MM.1S (cell line): ENCODE results near the gene APOBEC3B.

Experiments
- DNase-seq: peaks from one replicate; pipeline ENCODE4 v3.0.0-alpha.2; 2015
- H2AFZ ChIP-seq: fragments of 300-600 bp; sonication (generic); 2 replicates; pipeline ENCODE4 v1.6.0; 2016; ENCODE audit warnings: antibody characterized with exemption, low read length
- H3F3A ChIP-seq: fragments of 300-600 bp; sonication (generic); 2 replicates; pipeline ENCODE4 v1.6.1; 2016; ENCODE audit warnings: mild to moderate bottlenecking, antibody characterized with exemption, low read length, moderate library complexity, mixed read lengths; ENCODE audit not compliant: insufficient read depth
- H3K27ac ChIP-seq: fragments of 300-600 bp; sonication (generic); 2 replicates; pipeline ENCODE4 v1.5.1; 2016; ENCODE audit warnings: mild to moderate bottlenecking, low read length
- H3K27me3 ChIP-seq: fragments of 300-600 bp; sonication (generic); replicated peaks from 2 replicates; pipeline ENCODE4 v1.6.0; 2016; ENCODE audit warnings: low read length; ENCODE audit not compliant: insufficient read depth
- H3K36me3 ChIP-seq: fragments of 300-600 bp; sonication (generic); replicated peaks from 2 replicates; pipeline ENCODE4 v1.6.1; 2016; ENCODE audit warnings: mild to moderate bottlenecking, low read length, mixed read lengths; ENCODE audit not compliant: insufficient read depth
- H3K4me1 ChIP-seq: fragments of 300-600 bp; sonication (generic); 2 replicates; pipeline ENCODE4 v1.6.1; 2016; ENCODE audit warnings: low read length, mixed read lengths
- H3K4me2 ChIP-seq: fragments of 300-600 bp; sonication (generic); 2 replicates; pipeline ENCODE4 v1.6.0; 2016; ENCODE audit warnings: low read depth, low read length
- H3K4me3 ChIP-seq: fragments of 300-600 bp; sonication (generic); 2 replicates; pipeline ENCODE4 v1.5.1; 2016; ENCODE audit warnings: low read length, mixed read lengths
- H3K79me2 ChIP-seq: fragments of 300-600 bp; sonication (generic); 2 replicates; pipeline ENCODE4 v1.6.1; 2016; ENCODE audit warnings: mixed run types, low read length, mixed read lengths
- H3K9ac ChIP-seq: fragments of 300-600 bp; sonication (generic); 2 replicates; pipeline ENCODE4 v1.6.1; 2016; ENCODE audit warnings: low read length, mixed read lengths
- H3K9me2 ChIP-seq: fragments of 300-600 bp; sonication (generic); replicated peaks from 2 replicates; pipeline ENCODE4 v1.6.1; 2016; ENCODE audit warnings: mild to moderate bottlenecking, low read length, mixed read lengths; ENCODE audit not compliant: insufficient read depth
- H3K9me3 ChIP-seq: fragments of 300-600 bp; sonication (generic); replicated peaks from 2 replicates; pipeline ENCODE4 v1.6.1; 2016; ENCODE audit warnings: mild to moderate bottlenecking, low read length, mixed read lengths; ENCODE audit not compliant: insufficient read depth
- H4K20me1 ChIP-seq: fragments of 300-600 bp; sonication (generic); 2 replicates; pipeline ENCODE4 v1.6.1; 2016; ENCODE audit warnings: mild to moderate bottlenecking, low read length, moderate library complexity, mixed read lengths; ENCODE audit not compliant: insufficient read depth
- EZH2 ChIP-seq: fragments of 300-600 bp; sonication (generic); optimal IDR thresholded peaks from 2 replicates; pipeline ENCODE3; 2017; ENCODE audit warnings: low read depth, mild to moderate bottlenecking, antibody characterized with exemption, low read length, mixed read lengths
- EZH2phosphoT487 ChIP-seq: fragments of 300-600 bp; sonication (generic); IDR thresholded peaks from 2 replicates; pipeline ENCODE4 v1.6.1; 2018; ENCODE audit warnings: antibody characterized with exemption, low read length
- TF ChIP-seq, protein P1 (sequence below): fragments of 300-600 bp; sonication (generic); IDR thresholded peaks from 2 replicates; pipeline ENCODE4 v1.5.1; 2016; ENCODE audit warnings: antibody characterized with exemption, low read length, mixed read lengths

Gene APOBEC3B

DNA sequence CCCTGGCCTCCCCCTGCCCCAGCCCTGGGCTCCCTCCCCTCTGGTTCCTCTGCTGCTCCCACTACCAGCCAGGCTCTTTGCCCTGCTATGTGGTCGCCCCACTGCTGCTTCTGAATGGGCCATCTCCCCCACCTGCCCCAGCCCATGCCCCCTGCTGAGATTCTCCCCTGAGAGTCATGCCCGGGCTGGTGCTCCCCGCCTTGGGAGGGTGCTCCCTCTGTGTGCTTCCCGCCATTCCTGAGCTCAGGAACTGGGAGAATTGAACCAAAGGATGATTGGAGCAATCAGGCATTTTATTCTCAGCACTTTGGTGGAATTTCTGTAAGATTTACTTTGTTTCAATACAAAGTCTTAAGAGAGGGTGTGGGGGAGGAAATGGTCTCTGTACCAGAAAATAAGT is 45.6 kb downstream of the APOBEC3B start:
- peaks cover 46% of the 10 kb centered on the region for H3K79me2 ChIP-seq
- H3F3A ChIP-seq: peaks cover 15% of the 10 kb centered on the region
- no peak overlapping the region for H3K4me2 ChIP-seq
- H3K27me3 ChIP-seq: no peaks in the 10 kb centered on the region
- no peaks in the 10 kb centered on the region for H4K20me1 ChIP-seq
- H3K27ac ChIP-seq: no peak overlapping the region
- no peaks in the 10 kb centered on the region; the same call in 1 of the 2 replicates for H3K36me3 ChIP-seq
- no peak for TF ChIP-seq EZH2phosphoT487
- TF ChIP-seq EZH2: no peak
- TF ChIP-seq, protein P1, sequence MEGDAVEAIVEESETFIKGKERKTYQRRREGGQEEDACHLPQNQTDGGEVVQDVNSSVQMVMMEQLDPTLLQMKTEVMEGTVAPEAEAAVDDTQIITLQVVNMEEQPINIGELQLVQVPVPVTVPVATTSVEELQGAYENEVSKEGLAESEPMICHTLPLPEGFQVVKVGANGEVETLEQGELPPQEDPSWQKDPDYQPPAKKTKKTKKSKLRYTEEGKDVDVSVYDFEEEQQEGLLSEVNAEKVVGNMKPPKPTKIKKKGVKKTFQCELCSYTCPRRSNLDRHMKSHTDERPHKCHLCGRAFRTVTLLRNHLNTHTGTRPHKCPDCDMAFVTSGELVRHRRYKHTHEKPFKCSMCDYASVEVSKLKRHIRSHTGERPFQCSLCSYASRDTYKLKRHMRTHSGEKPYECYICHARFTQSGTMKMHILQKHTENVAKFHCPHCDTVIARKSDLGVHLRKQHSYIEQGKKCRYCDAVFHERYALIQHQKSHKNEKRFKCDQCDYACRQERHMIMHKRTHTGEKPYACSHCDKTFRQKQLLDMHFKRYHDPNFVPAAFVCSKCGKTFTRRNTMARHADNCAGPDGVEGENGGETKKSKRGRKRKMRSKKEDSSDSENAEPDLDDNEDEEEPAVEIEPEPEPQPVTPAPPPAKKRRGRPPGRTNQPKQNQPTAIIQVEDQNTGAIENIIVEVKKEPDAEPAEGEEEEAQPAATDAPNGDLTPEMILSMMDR: no peak
- no peak overlapping the region for H2AFZ ChIP-seq
- H3K4me3 ChIP-seq: no peak overlapping the region
- H3K4me1 ChIP-seq: peaks cover 21% of the 10 kb centered on the region
- no peaks in the 10 kb centered on the region for H3K9me3 ChIP-seq
- no peak for DNase-seq
- H3K9me2 ChIP-seq: no peaks in the 10 kb centered on the region
- H3K9ac ChIP-seq: no peak overlapping the region

DNA sequence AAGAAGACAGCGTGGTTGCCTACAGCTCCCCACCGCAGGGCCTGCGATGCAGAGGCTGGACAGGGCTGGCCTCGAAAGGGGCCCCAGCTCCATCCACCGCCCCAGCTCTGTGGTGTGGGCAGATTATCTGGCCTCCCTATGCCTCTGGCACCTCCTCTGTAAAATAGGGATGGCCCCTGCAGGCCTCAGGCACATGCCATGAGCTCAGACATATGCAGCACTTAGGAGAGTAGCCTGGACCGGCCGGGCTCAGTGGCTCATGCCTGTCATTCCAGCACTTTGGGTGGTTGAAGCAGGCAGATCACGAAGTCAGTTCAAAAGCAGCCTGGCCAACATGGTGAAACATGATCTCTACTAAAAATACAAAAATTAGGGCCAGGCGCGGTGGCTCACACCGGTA is 46.1 kb downstream of the APOBEC3B start:
- Histone ChIP-seq H4K20me1 (no peaks in the 10 kb centered on the region), H3K4me1 (peaks cover 21% of the 10 kb centered on the region), H3K79me2 (peaks cover 43% of the 10 kb centered on the region), H3K4me2 (no peak overlapping the region), H3K27ac (no peak overlapping the region), H3K36me3 (no peaks in the 10 kb centered on the region; the same call in 1 of the 2 replicates), H3K9me2 (no peaks in the 10 kb centered on the region), H3K27me3 (no peaks in the 10 kb centered on the region), H2AFZ (no peak overlapping the region), H3K9me3 (no peaks in the 10 kb centered on the region), H3F3A (peaks cover 15% of the 10 kb centered on the region), H3K9ac (no peak overlapping the region), H3K4me3 (no peak overlapping the region)
- no peak for DNase-seq
- TF ChIP-seq EZH2 (no peak), EZH2phosphoT487 (no peak)
- TF ChIP-seq, protein P1: no peak

DNA sequence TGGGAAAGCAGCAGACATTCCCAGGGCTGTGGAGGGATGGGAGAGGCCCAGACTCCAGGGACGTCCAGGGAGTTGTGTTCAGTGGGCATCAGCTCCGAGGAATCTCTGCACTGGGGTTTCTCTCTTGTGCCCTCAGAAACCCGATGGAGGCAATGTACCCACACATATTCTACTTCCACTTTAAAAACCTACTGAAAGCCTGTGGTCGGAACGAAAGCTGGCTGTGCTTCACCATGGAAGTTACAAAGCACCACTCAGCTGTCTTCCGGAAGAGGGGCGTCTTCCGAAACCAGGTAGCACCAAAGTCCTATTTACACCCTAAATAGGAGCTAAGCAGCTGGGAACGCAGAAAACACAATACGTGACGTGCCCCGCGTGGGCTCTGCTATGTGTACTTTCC is 47.1 kb downstream of the APOBEC3B start:
- Histone ChIP-seq H3K4me2 (no peak overlapping the region), H3F3A (peaks cover 8% of the 10 kb centered on the region), H3K9ac (no peak overlapping the region), H3K9me3 (no peaks in the 10 kb centered on the region), H2AFZ (no peak overlapping the region), H3K4me3 (no peak overlapping the region), H4K20me1 (no peaks in the 10 kb centered on the region), H3K27me3 (no peaks in the 10 kb centered on the region), H3K79me2 (peaks cover 33% of the 10 kb centered on the region), H3K27ac (no peak overlapping the region), H3K4me1 (peaks cover 14% of the 10 kb centered on the region), H3K9me2 (no peaks in the 10 kb centered on the region), H3K36me3 (no peaks in the 10 kb centered on the region)
- DNase-seq: no peak
- TF ChIP-seq EZH2phosphoT487: no peak
- TF ChIP-seq, protein P1: no peak
- no peak for TF ChIP-seq EZH2
